B cell (primary cell): ENCODE results near the gene PTGER3. TPM values are rescaled to one million over a fixed set of nuclear protein-coding genes. Genes with fewer than 3 reads are reported as not detected.

Experiments used
- ATAC-seq: fragments of 200-7000 bp; cut with Tn5 transposase; one replicate; pipeline ENCODE4 v1.10.0; 2021; ENCODE audit warnings: low read depth, mild to moderate bottlenecking, moderate number of reproducible peaks, moderate library complexity
- CTCF ChIA-PET: fragments of 350-600 bp; sonication (Branson Sonifier 250); formaldehyde crosslinking; loops from one replicate; lab custom pipeline; 2021; ENCODE audit warnings: antibody characterized with exemption, inconsistent platforms; lab: Charles Lee
- POLR2A ChIA-PET: fragments of 350-600 bp; sonication (Branson Sonifier 250); formaldehyde crosslinking; loops from one replicate; lab custom pipeline; 2021; ENCODE audit warnings: antibody characterized with exemption; lab: Charles Lee
- DNase-seq: peaks from one replicate; pipeline ENCODE4 v3.0.0; 2013
- H2AFZ ChIP-seq: 2 replicates; pipeline ENCODE4 v1.6.1; 2012; ENCODE audit warnings: mild to moderate bottlenecking, low read depth, low read length; ENCODE audit not compliant: insufficient read depth, poor library complexity, severe bottlenecking
- H3K27ac ChIP-seq, 2 donors: 1 replicate in 1 of 2; 2 replicates in 1 of 2; pipeline ENCODE4 v1.5.1; 2012 to 2013; ENCODE audit warnings: low read length in 2 of 2, mild to moderate bottlenecking in 2 of 2, moderate library complexity in 1 of 2
- H3K27me3 ChIP-seq, 4 experiments: fragments of 200-600 bp in 1 of 4; sonication (generic) in 1 of 4; replicated peaks in 1 of 4; 1 replicate in 2 of 4; 2 replicates in 2 of 4; pipeline versions ENCODE4 v1.6.1 to v1.7.0; 2013 to 2016; ENCODE audit warnings: low read length in 3 of 4, mild to moderate bottlenecking in 2 of 4, mixed read lengths in 1 of 4, moderate library complexity in 1 of 4; ENCODE audit not compliant: insufficient read depth in 4 of 4, control insufficient read depth in 3 of 4; ENCODE audit errors: control extremely low read depth in 1 of 4
- H3K36me3 ChIP-seq, 2 experiments: replicated peaks in 1 of 2; 1 replicate in 1 of 2; 2 replicates in 1 of 2; pipeline versions ENCODE4 v1.6.1 to v1.7.1; 2013; ENCODE audit warnings: low read length in 1 of 2; ENCODE audit not compliant: insufficient read depth in 2 of 2, control insufficient read depth in 1 of 2; ENCODE audit errors: control extremely low read depth in 1 of 2, extremely low read depth in 1 of 2
- H3K4me1 ChIP-seq, 2 donors: fragments of 200-600 bp in 1 of 2; sonication (generic) in 1 of 2; 1 replicate in 1 of 2; 2 replicates in 1 of 2; pipeline versions ENCODE4 v1.5.1 to v1.6.1; 2013 to 2017; ENCODE audit warnings: low read length in 2 of 2; ENCODE audit not compliant: control insufficient read depth in 2 of 2, insufficient read depth in 2 of 2
- H3K4me2 ChIP-seq: replicated peaks from 2 replicates; pipeline ENCODE3; 2012; ENCODE audit warnings: mild to moderate bottlenecking, low read depth, low read length; ENCODE audit not compliant: poor library complexity, severe bottlenecking
- H3K4me3 ChIP-seq, 5 experiments: fragments of 200-600 bp in 1 of 5; sonication (generic) in 1 of 5; 1 replicate in 3 of 5; 2 replicates in 2 of 5; pipeline versions ENCODE4 v1.5.1 to v1.7.0; 2011 to 2016; ENCODE audit warnings: low read length in 4 of 5, mild to moderate bottlenecking in 4 of 5, low read depth in 2 of 5, control low read depth in 1 of 5, moderate library complexity in 1 of 5; ENCODE audit not compliant: insufficient read depth in 1 of 5; ENCODE audit errors: control extremely low read depth in 1 of 5, extremely low read depth in 1 of 5
- H3K79me2 ChIP-seq: fragments of 200-600 bp; sonication (generic); one replicate; pipeline ENCODE4 v1.6.0; 2016; ENCODE audit warnings: low read length; ENCODE audit not compliant: control insufficient read depth, insufficient read depth
- H3K9ac ChIP-seq: fragments of 200-600 bp; sonication (generic); 2 replicates; pipeline ENCODE4 v1.6.1; 2017; ENCODE audit warnings: mild to moderate bottlenecking, low read length, moderate library complexity
- H3K9me3 ChIP-seq, 3 donors: one replicate each; pipeline versions ENCODE4 v1.6.1 to v1.7.1; 2013; ENCODE audit warnings: low read length in 2 of 3; ENCODE audit not compliant: control insufficient read depth in 2 of 3, insufficient read depth in 1 of 3; ENCODE audit errors: control extremely low read depth in 1 of 3
- H4K20me1 ChIP-seq: 2 replicates; pipeline ENCODE4 v1.6.0; 2012; ENCODE audit warnings: mild to moderate bottlenecking, low read length; ENCODE audit not compliant: insufficient read depth, control insufficient read depth, poor library complexity, severe bottlenecking
- H3K27ac Mint-ChIP-seq: one replicate; pipeline ENCODE4 v1.8.0; 2021; ENCODE audit warnings: mixed read lengths
- H3K27me3 Mint-ChIP-seq: one replicate; pipeline ENCODE4 v1.8.0; 2021; ENCODE audit warnings: mixed read lengths
- H3K4me1 Mint-ChIP-seq: one replicate; pipeline ENCODE4 v1.8.0; 2021; ENCODE audit warnings: mixed read lengths
- H3K4me3 Mint-ChIP-seq: one replicate; pipeline ENCODE4 v1.8.0; 2021; ENCODE audit warnings: mixed read lengths
- H3K9me3 Mint-ChIP-seq: one replicate; pipeline ENCODE4 v1.8.0; 2022; ENCODE audit warnings: mixed read lengths; ENCODE audit not compliant: insufficient read depth
- CTCF ChIP-seq: fragments of 200-600 bp; IDR thresholded peaks from one replicate; pipeline ENCODE4 v1.8.0; 2022; ENCODE audit warnings: antibody characterized with exemption, mild to moderate bottlenecking
- EZH2 ChIP-seq: IDR thresholded peaks from 2 replicates; pipeline ENCODE4 v1.6.1; 2012; ENCODE audit warnings: borderline replicate concordance, low read depth, mild to moderate bottlenecking, moderate library complexity, low read length; ENCODE audit not compliant: insufficient read depth, poor library complexity, severe bottlenecking
- WGBS: methylation state at CpG from one replicate; pipeline ENCODE4 v1.1.5; 2013; ENCODE audit warnings: missing lambda C conversion rate; ENCODE audit not compliant: insufficient coverage; 5-methylcytosine and 5-hydroxymethylcytosine counted together
- intact Hi-C: fragments of 100-400 bp; cut with micrococcal nuclease; formaldehyde crosslinking; loops from one replicate; pipeline ENCODE4 v1.10.0; 2022
- polyA plus RNA-seq: library from polyadenylated mRNA; depleted of rRNA; stranded (reverse); fragments of >200 nt; gene quantifications from 2 replicates; pipeline ENCODE4 v1.2.3, GENCODE V29; 2012
- total RNA-seq, 2 donors: library from RNA; stranded (reverse); fragments of 120-200 nt in 1 of 2; gene quantifications; 1 replicate in 1 of 2; 2 replicates in 1 of 2; pipeline versions ENCODE4 v1.2.3 to v1.2.4, GENCODE V29; 2013 to 2022

PTGER3 gene
- total and polyA plus RNA-seq, 2 donors (not counting 1 experiment from before 2014, with no cell fraction given): 0.27 TPM; not detected in 1

GRCh38 chr1:71001624-71002023, 46.0 kb downstream of the PTGER3 start:
- Histone ChIP-seq H3K27me3 (no peaks in the 10 kb centered on the region), H3K9ac (no peak overlapping the region), H3K4me2 (no peak overlapping the region), H3K4me3 (no peak overlapping the region), H3K4me1 (no peaks in the 10 kb centered on the region), H2AFZ (no peak overlapping the region), H4K20me1 (no peaks in the 10 kb centered on the region), H3K27ac (no peak overlapping the region), H3K79me2 (no peaks in the 10 kb centered on the region), H3K9me3 (no peaks in the 10 kb centered on the region), H3K36me3 (no peaks in the 10 kb centered on the region)
- ChIA-PET POLR2A (no interaction called here), CTCF (no interaction called here)
- H3K9me3 Mint-ChIP-seq: no peaks in the 10 kb centered on the region
- intact Hi-C loops: no loop called here
- no peak overlapping the region for H3K27ac Mint-ChIP-seq
- no peaks in the 10 kb centered on the region for H3K4me1 Mint-ChIP-seq
- no CpG with 5 or more reads among the region's 2 CpGs for WGBS
- no peak for ATAC-seq
- no peak overlapping the region for H3K4me3 Mint-ChIP-seq
- TF ChIP-seq EZH2: no peak
- TF ChIP-seq CTCF: no peak
- no peaks in the 10 kb centered on the region for H3K27me3 Mint-ChIP-seq
- DNase-seq: no peak

GRCh38 chr1:70997793-70998192, 49.8 kb downstream of the PTGER3 start:
- Histone ChIP-seq H3K9me3 (no peaks in the 10 kb centered on the region), H3K79me2 (no peaks in the 10 kb centered on the region), H3K9ac (no peak overlapping the region), H4K20me1 (no peaks in the 10 kb centered on the region), H3K27me3 (peaks cover 0 to 4% (median 0%) of the 10 kb centered on the region in 4 experiments), H3K4me3 (no peak overlapping the region), H3K4me1 (no peaks in the 10 kb centered on the region), H3K36me3 (no peaks in the 10 kb centered on the region), H3K27ac (no peak overlapping the region), H2AFZ (no peak overlapping the region), H3K4me2 (no peak overlapping the region)
- H3K4me1 Mint-ChIP-seq: no peaks in the 10 kb centered on the region
- CTCF ChIA-PET: no interaction called here
- H3K9me3 Mint-ChIP-seq: no peaks in the 10 kb centered on the region
- WGBS: no CpG with 5 or more reads among the region's 1 CpG
- no peak overlapping the region for H3K27ac Mint-ChIP-seq
- POLR2A ChIA-PET: no interaction called here
- H3K27me3 Mint-ChIP-seq: no peaks in the 10 kb centered on the region
- intact Hi-C loops: no loop called here
- TF ChIP-seq EZH2 (no peak), CTCF (no peak)
- no peak overlapping the region for H3K4me3 Mint-ChIP-seq
- no peak for DNase-seq
- no peak for ATAC-seq
